GM10248 (cell line): ENCODE measurements around the gene BMP7.

Experiments used
- CTCF ChIA-PET: fragments of 300-600 bp; sonication (Branson Sonifier 250); formaldehyde crosslinking; extraction: SDS; loops from one replicate; lab custom pipeline; 2021; ENCODE audit warnings: antibody characterized with exemption; lab: Yijun Ruan, JAX
- POLR2A ChIA-PET: fragments of 350-650 bp; sonication (Branson Sonifier 250); formaldehyde crosslinking; extraction: SDS; loops from one replicate; lab custom pipeline; 2020; ENCODE audit warnings: antibody characterized with exemption; lab: Yijun Ruan, JAX
- DNase-seq: peaks from one replicate; pipeline ENCODE4 v3.0.0; 2012; ENCODE audit errors: extremely low spot score
- TF ChIP-seq, protein P1 (sequence below): IDR thresholded peaks from 2 replicates; pipeline ENCODE4 v1.5.1; 2012; ENCODE audit warnings: mild to moderate bottlenecking, low read depth; ENCODE audit errors: extremely low read depth, missing control alignments, control extremely low read depth

Gene BMP7

DNA sequence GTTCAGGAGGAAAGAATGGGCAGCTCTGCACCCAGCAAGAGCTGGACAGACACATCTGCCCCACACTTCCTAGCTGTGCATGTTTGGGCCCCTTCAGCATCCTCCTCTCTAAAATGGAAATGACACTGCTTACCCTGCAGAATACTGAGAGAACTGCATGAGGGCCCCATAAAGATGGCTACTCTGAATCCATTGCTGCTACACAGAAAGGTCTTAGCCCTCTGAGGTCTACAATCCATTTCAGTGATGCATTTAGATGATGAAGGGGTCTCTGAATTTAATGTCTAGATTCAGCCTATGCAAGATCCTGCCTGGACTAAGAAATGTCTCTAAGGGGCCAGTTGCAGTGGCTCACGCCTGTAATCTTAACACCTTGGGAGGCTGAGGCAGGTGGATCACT is 11.3 kb downstream of the BMP7 start:
- ChIA-PET CTCF (no interaction called here), POLR2A (no interaction called here)
- TF ChIP-seq, protein P1, sequence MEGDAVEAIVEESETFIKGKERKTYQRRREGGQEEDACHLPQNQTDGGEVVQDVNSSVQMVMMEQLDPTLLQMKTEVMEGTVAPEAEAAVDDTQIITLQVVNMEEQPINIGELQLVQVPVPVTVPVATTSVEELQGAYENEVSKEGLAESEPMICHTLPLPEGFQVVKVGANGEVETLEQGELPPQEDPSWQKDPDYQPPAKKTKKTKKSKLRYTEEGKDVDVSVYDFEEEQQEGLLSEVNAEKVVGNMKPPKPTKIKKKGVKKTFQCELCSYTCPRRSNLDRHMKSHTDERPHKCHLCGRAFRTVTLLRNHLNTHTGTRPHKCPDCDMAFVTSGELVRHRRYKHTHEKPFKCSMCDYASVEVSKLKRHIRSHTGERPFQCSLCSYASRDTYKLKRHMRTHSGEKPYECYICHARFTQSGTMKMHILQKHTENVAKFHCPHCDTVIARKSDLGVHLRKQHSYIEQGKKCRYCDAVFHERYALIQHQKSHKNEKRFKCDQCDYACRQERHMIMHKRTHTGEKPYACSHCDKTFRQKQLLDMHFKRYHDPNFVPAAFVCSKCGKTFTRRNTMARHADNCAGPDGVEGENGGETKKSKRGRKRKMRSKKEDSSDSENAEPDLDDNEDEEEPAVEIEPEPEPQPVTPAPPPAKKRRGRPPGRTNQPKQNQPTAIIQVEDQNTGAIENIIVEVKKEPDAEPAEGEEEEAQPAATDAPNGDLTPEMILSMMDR = no peak
- DNase-seq = no peak

DNA sequence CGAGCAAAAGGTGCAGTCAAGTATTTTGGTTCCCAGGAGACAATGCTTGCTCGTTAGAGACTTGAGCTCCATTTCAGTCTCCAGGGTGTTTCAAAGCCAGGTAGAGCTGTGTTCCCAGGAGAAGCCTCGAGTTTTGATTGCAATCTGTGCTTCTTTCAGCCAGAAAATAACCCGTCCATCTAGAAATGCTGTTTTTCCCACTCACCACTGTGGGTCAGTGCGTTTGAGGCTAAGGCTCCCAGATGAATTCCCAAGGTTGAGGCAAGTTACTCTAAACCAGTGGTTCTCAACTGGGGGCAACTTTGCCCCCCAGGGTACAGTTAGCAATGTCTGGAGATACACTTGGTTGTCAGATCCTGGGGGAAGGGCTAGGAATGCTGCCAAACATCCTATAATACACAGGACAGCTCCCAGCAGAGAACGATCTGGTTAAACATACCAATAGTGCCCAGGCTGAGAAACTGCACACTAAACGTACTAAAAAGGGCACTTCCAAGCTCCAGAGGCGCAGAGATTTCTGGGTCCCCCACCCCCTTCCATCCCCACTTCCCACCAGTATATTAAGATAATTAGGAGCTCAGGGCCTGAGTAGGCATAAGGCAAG is 13.8 kb downstream of the BMP7 start:
- DNase-seq = no peak
- TF ChIP-seq, protein P1 = no peak
- POLR2A ChIA-PET = no interaction called here
- CTCF ChIA-PET = interaction anchor here (1.0 to 1.3 kb wide), 2 partner anchors 9 to 10 kb away, joined by 3 to 4 read pairs; no protein-coding TSS in a partner anchor

DNA sequence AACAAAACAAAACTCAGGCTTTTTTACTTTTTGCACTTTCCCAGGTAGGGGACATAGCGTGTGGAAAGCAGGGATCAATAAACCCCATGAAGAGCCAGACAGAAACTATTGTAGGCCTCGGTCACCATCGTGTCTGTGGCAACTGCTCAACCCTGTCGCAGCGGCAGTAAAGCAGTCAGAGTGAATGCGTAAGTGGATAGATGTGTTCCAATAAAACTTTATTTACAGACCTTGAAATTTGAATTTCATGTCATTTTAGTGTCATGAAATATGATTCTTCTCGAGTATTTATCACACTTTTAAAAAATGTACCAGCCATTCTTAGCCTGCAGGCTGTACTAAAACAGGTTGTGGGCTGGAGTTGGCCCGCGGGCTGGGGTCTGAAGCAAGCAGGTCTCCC is 14.5 kb downstream of the BMP7 start:
- ChIA-PET CTCF (no interaction called here), POLR2A (no interaction called here)
- TF ChIP-seq, protein P1 = no peak
- DNase-seq = no peak

DNA sequence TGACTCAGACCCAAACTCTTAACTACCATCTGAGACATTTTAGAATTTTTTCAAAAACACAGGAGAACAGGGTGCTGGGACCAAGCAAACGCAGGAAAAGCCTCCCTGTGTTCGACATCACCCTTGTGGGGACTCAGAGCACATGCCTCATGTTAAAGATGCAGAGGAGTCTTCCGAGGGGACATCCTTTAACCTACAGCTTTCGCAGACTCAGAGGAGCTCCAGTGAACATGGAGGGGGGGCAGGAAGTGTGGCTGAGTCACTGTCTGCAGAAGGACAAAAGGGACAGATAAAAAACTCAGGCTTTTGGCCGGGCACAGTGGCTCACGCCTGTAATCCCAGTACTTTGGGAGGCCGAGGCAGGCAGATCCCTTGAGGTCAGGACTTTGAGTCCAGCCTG is 15.1 kb downstream of the BMP7 start:
- DNase-seq = no peak
- POLR2A ChIA-PET = no interaction called here

DNA sequence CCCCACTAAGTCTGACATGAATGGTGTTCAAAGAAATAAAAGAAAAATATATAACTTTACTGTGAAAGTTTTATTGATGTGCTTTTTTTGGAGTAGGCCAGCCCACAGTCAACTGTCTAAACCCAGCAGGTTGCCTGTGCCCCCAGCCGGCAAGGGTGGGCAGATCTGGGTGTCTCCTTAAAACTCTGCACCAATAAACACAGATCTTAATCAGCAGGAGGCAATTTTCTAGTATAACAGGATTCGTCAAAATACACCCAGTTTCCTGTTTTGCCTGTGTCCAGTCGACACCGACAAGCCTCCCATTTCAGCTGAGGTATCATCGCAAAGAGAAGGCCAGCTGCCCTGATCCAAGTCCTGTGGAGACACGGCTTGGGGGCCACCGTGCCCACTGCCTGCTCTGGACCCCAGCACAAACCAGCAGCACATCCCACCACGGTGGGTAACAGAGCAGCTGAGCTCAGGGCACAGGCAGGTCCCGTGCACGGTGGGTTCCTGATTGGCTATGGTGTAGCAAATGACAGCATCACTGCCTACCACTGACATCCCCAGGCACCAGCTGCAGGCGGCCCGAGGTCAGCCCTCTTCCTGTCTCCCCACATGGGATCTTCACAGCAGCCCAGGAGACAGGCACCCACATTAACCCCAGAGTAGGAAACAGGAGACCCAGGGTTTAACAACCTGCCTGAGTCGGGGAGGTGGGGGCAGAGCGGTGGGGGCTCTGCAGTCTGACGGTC is 15.7 kb downstream of the BMP7 start:
- ChIA-PET CTCF (no interaction called here), POLR2A (no interaction called here)
- DNase-seq = no peak
- TF ChIP-seq, protein P1 = no peak

More for the DNA sequence above, 15.1 kb downstream of the BMP7 start:
- CTCF ChIA-PET = no interaction called here
- TF ChIP-seq, protein P1 = no peak

DNA sequence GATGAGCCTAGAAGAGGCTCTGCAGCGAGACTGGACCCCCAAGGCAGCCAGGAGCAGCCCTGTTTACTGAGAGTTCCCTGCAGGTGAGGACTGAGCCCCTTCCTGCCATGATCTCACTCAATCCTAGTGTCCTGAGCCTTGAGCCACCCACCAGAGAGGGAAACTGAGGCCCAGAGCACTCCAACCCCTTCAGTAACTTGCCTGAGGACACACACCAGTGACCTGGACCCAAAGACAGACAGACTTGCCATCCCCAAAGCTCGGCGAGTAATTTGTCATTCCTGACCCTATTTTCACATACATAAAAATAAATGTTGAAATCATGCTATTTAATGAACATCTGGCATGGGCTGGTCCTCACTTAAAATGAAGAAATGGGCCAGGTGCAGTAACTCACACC is 16.7 kb downstream of the BMP7 start:
- no peak for DNase-seq
- TF ChIP-seq, protein P1 = no peak
- CTCF ChIA-PET = no interaction called here
- POLR2A ChIA-PET = no interaction called here
